GM06990 (cell line): ENCODE data around the gene PRKCA.

ENCODE experiments used
- DNase-seq: peaks from one replicate; pipeline ENCODE4 v3.0.0-alpha.2; 2011; ENCODE audit not compliant: insufficient read length; ENCODE audit errors: extremely low read depth
- H3K27me3 ChIP-seq: replicated peaks from 2 replicates; pipeline ENCODE4 v1.6.0; 2011; ENCODE audit warnings: low read length; ENCODE audit not compliant: control insufficient read depth, insufficient read depth
- H3K36me3 ChIP-seq: 2 replicates; pipeline ENCODE4 v1.5.1; 2011; ENCODE audit warnings: low read length; ENCODE audit not compliant: control insufficient read depth, insufficient read depth
- H3K4me3 ChIP-seq: replicated peaks from 2 replicates; pipeline ENCODE4 v1.5.1; 2011; ENCODE audit warnings: low read depth, mild to moderate bottlenecking, control low read depth, low read length
- CTCF ChIP-seq: IDR thresholded peaks from 2 replicates; pipeline ENCODE4 v1.5.1; 2011; ENCODE audit warnings: low read length, control low read depth, mild to moderate bottlenecking, inconsistent platforms; ENCODE audit not compliant: insufficient read depth, poor library complexity, severe bottlenecking

PRKCA gene

DNA sequence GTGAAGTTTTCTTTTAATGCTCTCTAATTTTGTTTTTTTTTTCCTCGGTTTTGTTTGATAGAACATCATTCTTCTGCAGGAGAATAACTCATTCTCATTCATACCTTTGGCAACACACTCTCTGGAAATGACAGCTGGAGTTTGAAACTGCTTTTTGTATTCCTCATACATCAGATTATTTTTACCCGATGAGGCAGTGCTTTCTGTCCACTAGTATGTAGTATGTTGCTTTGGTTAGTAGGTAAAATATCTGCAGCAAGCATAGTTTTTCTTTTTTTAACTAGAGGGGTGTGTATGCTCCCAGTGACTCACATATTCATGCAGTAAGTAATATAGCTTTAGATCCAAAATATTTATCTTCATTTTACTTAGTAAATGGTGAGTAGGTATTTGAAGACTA is 6.4 kb downstream of the PRKCA start:
- TF ChIP-seq CTCF = no peak
- H3K27me3 ChIP-seq = no peaks in the 10 kb centered on the region
- no peak overlapping the region for H3K4me3 ChIP-seq
- H3K36me3 ChIP-seq = no peaks in the 10 kb centered on the region
- DNase-seq = no peak

- H3K4me3 ChIP-seq = no peak overlapping the region
- H3K36me3 ChIP-seq = no peaks in the 10 kb centered on the region
- DNase-seq = no peak
- no peak for TF ChIP-seq CTCF
- no peaks in the 10 kb centered on the region for H3K27me3 ChIP-seq
Observed at GRCh38 chr17:66309793-66310192, 7.4 kb downstream of the PRKCA start.

DNA sequence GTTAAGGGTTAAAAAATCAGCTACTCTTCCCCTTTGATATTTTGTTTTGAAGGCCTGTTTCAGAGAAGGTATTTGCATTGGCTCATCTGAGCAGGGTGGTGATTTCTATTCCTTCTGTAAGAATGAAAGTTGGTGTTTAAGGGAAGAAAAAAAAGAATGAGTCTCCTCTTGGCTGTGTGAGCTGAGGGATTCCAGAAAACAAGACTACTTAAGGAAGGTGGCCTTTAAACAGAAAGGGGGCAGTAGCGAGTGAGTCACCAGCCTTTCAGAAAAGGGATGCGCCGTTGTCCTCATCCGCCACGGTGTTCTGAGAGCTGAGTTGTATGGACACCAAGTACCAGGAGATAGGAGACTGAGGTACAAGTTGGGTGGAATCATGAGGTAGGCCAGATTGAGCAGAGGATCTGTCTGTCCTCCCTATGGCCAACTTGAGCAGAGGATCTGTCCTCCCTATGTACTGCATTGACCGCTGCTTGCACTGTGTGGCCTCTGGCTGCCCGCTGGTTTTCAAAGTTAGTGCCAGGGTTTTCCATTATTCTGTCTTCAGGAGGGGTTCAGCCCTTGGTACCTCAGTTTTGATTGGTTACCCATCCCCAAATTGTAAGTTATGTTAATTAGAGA is 8.2 kb downstream of the PRKCA start:
- no peak for DNase-seq

GRCh38 chr17:66312912-66313311 is 10.5 kb downstream of the PRKCA start:
- Histone ChIP-seq H3K4me3 (no peak overlapping the region), H3K36me3 (no peaks in the 10 kb centered on the region), H3K27me3 (no peaks in the 10 kb centered on the region)
- no peak for DNase-seq
- no peak for TF ChIP-seq CTCF

More for the DNA sequence above, 8.2 kb downstream of the PRKCA start:
- no peak for TF ChIP-seq CTCF
- no peaks in the 10 kb centered on the region for H3K36me3 ChIP-seq
- H3K4me3 ChIP-seq = no peak overlapping the region
- H3K27me3 ChIP-seq = no peaks in the 10 kb centered on the region

DNA sequence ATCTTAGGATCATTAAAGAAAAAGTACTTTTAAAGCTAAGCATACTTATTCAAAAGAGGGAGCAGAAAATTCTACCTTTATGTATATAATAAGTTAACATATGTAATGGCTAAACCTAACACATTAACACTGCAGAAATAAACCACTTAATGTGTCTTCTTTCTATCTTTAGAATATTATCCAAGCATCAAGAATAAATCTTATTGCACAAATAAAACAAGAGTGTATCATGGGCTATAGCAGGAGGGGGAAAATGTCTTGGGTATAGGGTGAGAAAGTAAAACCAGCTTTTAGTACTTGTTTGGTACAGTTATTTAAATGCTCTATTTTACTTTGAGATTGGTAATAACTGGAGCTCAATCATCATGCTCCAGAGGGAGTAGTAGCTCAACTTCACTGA is 10.9 kb downstream of the PRKCA start:
- no peak for TF ChIP-seq CTCF
- no peak for DNase-seq
- Histone ChIP-seq H3K27me3 (no peaks in the 10 kb centered on the region), H3K36me3 (no peaks in the 10 kb centered on the region), H3K4me3 (no peak overlapping the region)
